NCI-H526 treated with DMSO at 0.1 percent for 48 hours (cell line): ENCODE results near the gene NAV2.
"Not testable (repeated sequence)": the region's sequence is repeated elsewhere in the genome, so short reads cannot be mapped to it uniquely, and the experiment has no call there.

Experiments used
- DNase-seq: peaks from one replicate; lab custom pipeline; 2025; lab: John Stamatoyannopoulos, UW

The NAV2 gene

DNA sequence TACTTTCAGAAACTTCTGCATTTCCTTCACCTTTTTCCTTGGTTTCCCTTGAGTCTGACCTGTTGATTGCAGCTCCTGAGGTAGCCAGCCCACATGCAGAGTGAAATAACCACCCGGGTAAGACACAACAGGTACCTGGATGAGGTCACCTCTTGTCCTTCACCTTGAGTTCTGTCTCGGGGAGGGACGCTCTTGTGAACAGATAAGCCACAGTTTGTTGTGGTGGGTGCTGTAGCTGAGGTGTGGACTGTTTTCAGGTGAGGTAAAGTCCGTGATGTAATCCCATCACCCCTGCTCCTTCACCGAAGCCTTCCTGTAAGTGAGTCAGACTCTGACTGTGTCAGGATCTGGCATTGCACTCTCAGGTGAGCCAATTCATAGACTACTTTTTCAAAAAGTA lies 183.1 kb downstream of the NAV2 start:
- no peak for DNase-seq

DNA sequence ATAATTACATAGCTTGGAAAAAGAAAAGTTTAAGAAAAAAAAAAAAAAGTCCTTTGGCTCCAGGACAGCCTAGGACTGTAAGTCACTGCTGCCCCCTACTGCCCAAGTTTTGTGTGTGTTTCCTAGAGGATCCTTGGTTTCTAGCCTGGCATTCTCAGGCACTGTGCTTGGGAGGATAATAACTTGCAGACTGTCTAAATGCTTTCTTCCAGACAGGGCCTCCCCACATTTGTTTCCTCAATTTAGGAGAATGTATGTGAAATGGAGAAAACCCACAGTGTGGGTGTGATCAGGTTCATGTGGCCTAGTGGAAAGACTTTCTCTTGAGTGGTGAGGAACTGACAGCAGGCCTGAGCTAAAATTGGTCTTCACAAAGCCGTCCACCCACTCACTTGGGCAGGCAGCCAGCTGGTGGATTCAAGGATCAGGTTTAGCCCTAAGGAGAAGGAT lies 191.0 kb downstream of the NAV2 start:
- DNase-seq = peak; percentile 44

DNA sequence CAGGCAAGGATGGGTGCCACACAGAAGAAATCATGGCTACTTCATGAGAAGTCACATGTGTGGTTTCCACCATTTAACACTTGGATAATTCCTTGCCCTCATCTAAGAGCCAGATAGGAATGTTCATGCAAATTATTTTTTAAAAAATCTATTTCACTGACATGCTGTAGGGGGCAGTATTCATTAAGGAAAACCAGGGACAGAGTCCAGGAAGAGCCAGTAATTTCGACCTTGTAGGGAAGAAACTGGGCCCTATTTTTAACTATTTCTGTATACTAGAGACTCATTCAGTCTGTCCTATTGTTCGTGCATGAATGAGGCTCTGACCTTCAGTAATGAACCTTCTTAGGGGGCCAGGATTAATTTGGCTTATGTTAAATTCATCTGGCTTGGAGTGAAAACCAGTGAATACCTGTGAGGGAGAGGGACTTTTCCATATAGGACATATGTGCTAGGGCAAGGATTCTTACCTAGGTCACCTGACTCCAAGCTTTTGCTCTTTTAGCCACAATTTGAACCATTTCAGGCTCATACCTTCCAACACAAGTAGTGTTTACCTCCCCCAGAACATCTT lies 192.7 kb downstream of the NAV2 start:
- DNase-seq = peak; percentile 77

DNA sequence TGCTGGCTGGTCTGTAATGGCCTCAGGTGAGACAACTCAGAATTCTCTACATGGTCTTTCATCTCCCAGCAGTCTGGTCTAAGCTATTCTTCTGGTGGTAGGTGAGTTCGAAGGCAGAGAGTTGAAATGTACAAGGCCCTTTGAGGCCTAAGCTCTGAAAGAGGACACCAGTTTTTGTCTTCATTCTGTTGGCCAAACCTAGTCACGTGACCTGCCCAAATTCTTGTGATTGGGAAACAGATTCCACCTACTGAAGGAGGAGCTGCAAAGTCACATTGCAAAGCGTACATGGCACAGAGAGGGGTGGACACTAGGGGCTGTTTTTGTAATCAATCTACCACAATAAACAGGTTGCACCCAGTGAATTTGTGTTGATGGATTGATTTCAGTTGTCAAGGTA lies 193.5 kb downstream of the NAV2 start:
- DNase-seq = no peak

DNA sequence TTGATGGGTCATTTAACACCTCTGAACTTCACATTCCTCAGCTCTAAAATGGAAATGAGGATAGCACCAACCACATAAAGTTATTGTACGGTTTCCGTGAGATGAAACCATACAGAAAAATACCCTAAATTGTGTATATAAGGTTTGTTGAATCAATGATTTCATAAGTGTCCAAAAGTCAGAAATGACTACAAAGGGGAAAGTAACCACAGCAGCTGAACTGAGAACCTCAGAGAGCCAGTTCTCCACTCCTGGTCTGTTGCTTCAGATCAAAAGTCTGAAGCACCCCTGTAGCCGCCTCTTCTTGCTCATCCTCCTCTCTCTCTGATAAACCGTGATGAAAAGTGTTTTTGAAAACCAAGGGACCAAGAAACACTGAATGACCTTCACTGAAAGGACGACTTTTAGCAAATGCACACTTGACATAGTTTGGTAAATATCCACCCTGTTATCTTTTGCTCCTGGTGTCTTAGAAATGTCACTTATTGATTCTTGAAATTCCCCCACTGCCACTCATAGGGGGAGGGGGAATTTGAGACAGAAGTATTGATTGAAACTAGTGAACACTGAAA lies 194.5 kb downstream of the NAV2 start:
- no peak for DNase-seq

DNA sequence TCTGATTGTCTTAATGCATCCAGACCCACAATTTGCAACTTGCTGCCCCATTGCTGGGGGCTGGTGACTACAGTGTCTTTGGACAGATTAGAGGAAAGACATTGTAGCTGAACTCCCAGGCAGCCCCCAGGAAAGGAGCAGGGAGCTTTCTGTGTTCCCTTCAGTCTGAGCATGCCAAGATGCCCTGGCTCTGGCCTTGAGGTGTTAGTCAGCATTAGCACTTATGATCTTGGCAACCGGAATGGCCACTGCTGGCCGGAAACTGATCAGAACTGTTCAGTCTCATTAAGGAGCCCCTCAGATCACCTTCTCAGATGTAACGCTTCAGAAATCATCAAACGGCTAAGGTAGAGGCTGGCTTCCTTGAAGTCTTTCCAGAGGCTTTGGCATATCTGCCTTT lies 195.2 kb downstream of the NAV2 start:
- DNase-seq = no peak

DNA sequence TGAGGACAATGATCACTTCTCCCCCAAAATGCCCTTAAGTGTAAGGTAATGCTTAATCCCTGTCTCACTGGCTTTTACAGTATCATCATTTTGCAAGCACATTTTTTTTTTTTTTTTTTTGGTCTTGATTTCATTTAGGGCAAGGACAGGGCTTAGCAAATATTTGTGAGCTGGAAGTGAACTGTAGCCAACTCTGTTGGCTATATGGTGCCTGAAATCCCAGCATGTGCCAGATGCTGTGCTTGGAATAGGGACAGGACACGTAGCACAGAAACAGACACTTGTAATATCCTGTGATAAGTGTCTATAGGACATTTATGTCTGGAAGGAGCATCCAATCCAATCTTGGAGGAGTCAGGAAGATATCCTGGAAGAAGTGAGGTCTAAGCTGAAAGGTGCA lies 198.3 kb downstream of the NAV2 start:
- DNase-seq = no peak

DNA sequence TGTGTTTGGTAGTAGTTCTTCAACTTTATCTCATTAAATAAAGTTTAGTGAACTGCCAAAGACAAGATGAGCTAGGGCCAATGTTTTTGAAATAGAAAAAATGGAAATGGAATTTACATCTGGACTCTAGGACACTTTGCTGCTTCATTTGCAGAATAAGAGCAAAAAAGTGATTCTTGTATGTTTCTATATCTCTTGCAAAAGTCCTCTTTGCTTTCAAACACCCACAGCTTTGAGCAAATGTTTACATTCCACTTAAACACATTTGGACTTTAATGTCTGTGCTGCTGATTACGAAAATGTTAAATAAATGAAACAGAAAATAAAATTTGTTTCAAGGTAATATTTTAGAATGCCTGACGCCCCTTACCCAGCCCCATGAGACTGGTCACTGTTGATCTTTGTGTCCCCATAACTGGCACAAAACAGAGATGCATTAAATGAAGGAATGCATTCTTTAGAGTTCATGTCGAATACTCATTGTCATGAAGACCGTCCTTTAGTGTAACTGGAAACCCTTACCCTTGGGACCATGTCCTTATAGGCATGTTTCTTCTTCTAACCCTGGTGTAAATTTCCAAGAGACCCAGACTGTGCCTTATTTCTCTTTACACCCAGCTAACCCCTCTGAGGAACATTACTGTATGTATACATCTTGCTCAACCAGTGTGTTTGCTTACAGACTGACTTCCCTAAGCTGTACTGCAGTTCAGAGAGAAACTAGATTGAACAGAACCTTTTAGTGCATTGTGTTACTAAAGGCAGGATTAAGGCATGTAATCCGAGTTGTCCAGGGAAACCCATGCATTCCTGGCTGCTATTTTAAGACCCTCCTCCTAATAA lies 199.7 kb downstream of the NAV2 start:
- DNase-seq = no peak

DNA sequence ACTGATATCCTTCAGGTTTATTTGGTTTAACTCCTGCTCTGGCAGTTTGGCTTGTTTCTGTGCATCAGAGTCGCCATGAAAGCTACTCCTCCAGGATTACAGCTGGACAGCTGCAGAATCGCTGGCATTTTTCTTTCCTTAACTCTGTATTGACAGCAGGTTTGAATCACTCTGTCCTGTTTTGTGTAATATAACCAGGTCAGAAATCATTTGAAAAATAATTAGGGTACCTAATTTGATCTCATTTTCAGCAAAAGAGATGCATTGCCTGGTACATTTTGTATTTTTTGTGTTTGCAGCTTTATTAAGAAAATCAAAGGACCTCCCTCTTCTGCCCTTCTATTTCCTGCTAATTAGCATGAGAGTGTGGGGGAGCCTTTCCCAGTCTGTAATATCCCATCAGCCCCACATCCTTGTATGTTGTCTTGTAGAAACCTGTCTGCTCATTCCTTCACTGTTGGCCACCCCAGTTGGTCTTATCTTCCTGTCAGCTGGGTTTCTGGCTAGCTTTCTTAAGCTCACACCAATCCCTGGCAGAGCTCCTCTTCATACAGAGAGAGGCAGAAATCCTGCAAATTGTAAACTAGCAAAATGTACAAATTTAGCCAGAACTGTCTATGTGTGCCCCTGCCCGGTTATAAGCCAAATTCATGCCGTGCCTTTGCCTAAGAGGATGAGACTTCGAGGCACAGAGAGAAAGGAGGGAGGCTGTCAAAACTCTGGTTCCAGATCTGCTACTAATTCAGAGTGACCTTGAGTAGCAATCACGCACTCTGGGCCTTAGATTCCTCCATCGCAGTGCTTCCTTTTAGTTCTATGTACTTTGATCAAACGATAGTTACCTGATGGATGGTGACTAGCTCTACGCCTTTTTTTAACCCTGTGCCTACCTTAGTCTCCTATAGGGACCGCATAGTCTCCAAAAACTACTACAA lies 200.6 kb downstream of the NAV2 start:
- DNase-seq = no peak

DNA sequence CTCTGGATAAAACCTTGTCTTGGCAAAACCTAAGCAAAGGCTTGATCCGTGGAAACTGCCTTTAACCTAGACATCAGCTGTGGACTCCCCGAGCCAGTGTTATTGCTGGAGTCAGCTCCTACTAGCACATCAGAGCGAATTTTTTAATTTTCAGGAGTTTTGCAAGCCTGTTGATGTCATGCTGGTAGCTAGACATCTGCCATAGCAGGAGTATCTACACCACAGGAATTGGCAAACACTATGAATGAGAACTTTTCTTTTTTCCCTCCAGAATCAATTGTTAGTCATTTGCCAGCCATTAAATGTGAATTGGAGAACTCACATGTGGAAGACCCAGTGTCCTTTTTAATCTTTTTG lies 201.2 kb downstream of the NAV2 start:
- DNase-seq = no peak

DNA sequence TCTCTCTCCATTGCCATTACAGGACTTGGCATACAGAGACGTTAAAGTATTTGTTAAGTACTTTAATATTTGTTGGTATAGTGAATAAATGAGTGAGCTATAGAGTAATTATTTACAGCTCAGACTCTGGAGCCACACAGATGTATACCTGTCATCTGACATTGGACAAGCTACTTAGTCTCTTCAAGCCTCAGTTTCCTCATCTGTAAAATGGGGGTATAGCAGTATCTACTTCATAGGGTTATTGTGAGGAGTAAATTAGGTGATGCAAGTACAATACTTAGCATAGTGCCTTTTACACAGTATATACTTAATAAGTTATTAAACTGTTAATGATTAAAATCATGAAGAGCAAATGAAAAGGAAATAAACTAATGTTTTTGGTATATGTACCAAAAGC lies 203.2 kb downstream of the NAV2 start:
- no peak for DNase-seq

DNA sequence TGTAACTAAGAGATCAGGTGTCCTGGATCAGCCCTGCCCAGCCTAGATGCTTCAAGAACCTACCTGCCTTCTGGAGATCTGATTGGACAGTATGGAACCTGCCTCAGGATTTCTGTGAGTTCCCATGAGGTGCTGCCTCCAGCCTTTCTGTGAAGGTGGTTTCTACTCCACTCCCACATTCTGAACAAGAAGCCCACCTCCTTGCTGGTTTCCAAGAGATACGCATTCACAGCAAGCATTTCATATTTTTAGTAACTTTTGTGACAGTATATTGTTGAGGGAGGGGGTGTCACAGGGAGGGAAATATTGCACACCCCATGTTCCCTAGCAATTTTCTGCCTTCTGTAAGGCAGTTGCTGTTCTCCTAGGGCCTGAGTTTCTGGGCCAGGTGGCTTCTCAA lies 204.4 kb downstream of the NAV2 start:
- DNase-seq = no peak

DNA sequence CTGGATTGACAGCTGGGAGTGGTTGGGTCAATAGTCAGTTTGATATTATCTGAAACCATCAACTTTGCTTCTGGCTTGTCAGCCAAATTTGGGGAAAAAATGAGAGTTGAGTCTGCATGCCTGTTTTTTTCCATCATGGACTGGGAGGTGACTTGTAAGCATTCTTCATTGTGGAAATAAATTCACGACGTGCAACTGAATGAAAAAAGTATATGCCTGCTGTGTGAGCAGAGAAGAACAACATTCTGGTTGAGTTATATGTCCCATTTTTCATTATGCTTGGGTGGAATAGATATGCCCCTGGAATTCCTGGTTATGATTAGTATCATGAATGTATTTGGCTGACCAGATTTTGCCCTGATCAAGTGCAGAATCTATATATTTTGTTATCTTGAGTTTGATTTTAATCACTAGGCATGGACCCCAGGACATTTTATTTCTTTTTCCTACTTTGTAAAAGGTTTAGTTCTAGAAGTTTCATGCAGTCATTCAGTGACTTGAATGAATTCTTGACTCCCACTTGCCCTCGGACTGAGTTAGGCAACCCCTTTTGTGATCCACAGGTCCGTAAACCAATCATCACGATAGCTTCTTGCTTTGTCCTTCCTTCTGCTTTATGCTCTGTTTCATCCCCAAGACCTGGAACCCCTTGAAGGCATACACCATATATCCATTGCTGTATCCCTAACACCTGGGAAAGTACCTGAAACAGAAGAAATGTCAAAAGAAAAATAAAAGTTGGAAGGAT lies 205.8 kb downstream of the NAV2 start:
- no peak for DNase-seq

DNA sequence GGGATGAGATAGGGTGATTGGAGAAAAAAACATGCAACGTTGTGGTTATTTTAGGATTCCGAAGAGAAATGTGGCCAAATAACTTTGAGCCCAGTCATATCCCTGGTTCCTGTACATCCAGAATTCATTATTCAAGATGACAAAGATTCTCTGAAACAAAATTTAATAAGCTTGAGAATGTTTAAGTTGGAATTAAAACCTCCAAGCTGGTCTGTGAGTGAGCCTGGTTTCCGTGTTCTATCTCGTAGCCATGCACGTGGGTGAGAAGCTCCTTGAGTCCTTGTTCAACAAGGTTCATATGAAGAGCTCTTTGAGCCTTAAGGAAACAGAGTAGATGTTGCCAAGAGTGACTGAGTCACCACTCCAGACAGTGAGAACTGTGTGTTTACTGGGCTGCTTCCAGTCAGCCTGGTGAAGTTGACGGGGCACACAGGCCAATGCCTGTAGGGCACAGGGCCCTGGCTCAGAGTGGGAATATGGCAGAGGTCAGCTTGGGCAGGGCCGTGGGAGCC lies 206.5 kb downstream of the NAV2 start:
- DNase-seq = no peak

DNA sequence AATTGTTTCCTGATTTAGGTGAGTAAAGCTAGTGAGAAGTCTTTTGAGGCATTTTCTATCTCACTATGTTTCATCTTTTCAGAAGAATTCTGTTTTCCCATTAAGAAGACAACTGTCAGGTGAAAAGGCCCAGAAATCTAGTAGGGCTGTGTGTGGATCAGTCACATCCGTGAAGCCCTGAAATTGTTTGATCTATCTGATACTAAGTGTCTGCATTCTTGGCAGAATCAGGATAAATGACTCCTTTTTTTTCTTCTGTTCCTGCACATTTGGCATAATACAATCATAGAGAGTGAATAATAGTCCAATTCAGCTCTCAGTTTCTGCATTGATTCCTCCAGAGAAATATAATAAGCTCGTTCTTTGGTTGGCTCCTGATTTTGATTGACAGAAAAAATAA lies 208.3 kb downstream of the NAV2 start:
- DNase-seq = no peak

DNA sequence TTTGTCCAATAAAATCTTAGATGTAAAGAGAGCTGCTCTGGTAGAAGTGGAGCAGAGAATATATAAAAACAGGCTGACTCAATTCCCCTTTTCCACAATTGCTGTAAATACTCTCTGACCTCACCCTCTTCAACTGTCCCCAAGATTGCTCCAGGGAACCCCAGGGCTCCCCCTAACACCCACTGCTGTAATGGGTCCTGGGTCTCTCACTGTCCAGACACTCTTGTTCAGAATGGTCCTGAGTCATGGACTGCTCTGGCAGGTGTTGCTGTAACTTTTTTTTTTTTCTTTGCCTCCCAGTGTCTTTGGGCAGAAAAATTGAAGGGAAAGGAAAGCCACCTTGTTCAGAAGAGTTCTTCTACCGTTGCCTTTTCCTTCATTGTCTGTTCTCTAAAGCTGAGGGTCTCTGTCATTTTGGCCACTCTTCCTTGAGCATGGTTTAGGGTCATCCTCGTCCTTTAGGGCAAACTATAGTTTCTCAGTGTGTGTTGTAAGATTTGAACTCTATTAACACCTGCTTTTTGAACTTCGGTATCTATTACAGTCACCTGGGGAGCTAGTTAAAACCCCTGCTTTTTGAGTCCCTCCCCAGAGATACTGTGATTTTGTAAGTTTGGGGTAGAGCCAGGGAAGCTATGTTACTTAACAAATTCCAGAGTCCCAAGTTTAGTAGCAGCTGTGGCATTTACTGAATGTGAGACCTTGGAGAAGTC lies 209.5 kb downstream of the NAV2 start:
- DNase-seq = no peak

DNA sequence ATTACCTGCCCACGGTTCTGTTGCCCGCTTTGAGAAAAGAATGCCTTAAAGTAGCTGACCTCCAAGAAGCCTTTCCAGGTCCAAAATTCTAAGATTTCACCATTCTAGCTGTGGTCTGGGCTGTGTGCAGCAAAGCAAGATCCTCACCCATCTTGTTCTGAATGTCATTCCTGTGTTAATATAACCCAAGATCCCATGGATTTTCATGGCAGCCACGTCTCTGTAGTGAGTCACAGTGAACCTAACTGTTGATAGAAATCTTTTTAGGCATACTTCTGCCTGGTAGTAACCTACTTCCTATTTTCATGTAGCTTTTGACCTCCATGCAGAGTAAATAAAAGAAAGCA lies 210.0 kb downstream of the NAV2 start:
- no peak for DNase-seq

DNA sequence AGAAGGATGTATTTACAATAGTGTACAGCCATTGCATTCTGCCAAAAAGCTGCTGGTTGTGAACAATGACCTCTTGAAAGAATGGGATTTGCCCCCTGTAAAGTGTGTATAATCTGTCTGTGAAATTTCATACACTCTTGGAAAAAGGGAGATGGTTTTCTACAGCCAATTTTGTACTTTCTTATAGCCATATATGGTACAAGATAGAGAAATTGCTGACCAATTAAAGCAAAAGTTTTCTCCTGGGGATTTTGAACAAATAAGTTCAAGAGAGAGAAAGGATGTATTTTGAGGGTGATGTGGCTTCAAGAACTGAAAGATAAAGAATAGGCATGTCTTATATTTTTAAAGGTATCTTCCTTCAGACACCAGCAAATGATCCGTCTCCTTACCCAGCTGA lies 211.0 kb downstream of the NAV2 start:
- no peak for DNase-seq

DNA sequence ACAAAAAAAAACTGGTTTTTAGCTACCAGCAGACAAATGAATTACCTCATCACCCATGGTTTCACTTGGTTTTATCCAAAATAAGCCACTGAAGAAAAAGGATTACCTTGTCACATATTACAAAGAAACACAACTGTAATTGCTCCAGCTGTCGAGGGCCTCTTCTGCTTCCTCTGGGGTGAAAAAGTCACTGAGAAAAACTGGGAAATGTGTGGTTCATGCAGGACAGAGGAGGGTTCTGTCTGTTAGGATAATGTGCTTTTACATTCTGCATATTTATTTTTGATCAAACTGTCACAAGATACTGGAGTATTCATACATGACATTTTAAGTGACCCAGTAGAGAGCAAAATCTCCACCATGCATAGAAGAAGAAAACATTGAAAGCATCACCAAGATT lies 211.7 kb downstream of the NAV2 start:
- DNase-seq = no peak

DNA sequence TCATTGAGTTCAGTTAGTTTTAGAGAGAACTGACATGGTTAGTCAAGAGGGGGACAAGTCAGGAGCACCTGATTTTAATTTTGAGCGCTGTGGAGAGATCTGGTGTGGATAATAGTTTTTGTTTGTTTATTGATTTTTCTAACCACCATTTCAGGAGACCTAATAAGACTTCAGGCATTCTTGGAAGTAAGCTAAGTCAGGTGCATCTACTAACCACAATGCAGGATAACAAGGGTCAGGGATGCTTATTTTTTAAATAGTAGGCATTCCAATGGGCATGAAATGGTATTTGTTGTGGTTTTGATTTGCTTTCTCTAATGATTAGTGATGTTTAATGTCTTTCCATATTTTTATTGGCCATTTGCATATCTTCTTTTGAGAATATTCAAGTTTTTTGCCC lies 212.1 kb downstream of the NAV2 start:
- DNase-seq = no peak

DNA sequence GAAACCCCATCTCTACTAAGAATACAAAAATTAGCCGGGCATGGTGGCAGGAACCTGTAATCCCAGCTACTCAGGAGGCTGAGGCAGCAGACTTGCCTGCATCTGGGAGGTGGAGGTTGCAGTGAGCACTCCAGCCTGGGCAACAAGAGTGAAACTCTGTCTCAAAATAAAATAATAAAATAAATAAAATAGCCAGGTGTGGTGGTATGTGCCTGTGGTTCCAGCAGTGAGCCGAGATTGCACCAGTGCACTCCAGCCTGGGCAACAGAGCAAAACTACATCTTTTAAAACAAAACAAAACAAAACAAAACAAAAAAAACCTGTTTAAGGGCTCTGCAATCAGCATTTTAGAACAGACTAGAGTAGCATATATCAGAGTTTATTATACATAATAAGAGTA lies 214.8 kb downstream of the NAV2 start:
- DNase-seq = not testable (repeated sequence)
